Coronary artery (tissue), 2 donors: ENCODE data around the gene LRIG3.

Source experiments
- DNase-seq: peaks from one replicate; pipeline ENCODE4 v3.0.0-alpha.2; 2017; ENCODE audit warnings: low spot score
- H3K27ac ChIP-seq, 2 donors: fragments of 200-600 bp; sonication (generic); one replicate each; pipeline ENCODE4 v1.5.1; 2016 to 2019
- H3K4me3 ChIP-seq: fragments of 200-600 bp; sonication (generic); 2 replicates; pipeline ENCODE4 v1.5.1; 2016; ENCODE audit warnings: mild to moderate bottlenecking, moderate library complexity
- TF ChIP-seq, protein P1 (sequence below): fragments of 200-600 bp; sonication (generic); IDR thresholded peaks from one replicate; pipeline ENCODE4 v1.5.1; 2019; ENCODE audit warnings: antibody characterized with exemption

Gene LRIG3

DNA sequence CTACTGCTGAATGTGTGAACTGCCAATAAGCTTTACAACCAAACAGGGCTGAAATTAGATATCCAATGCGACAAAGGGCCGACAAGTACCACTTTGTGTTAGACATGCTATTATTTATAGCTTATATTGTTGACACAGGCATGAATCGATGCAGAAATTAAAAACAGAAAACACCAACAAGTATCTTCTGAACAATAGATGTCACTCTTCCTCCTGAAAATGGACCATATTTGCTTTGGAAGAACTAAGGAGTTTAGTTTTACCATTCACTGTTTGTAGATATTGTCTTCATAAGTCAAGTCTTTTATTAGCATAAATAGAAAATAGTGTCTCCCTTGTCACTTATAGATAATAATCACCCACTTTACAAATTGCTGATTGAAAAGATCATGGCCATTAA lies 86.5 kb downstream of the LRIG3 start:
- Histone ChIP-seq H3K27ac (no peak overlapping the region), H3K4me3 (no peak overlapping the region)
- TF ChIP-seq, protein P1, sequence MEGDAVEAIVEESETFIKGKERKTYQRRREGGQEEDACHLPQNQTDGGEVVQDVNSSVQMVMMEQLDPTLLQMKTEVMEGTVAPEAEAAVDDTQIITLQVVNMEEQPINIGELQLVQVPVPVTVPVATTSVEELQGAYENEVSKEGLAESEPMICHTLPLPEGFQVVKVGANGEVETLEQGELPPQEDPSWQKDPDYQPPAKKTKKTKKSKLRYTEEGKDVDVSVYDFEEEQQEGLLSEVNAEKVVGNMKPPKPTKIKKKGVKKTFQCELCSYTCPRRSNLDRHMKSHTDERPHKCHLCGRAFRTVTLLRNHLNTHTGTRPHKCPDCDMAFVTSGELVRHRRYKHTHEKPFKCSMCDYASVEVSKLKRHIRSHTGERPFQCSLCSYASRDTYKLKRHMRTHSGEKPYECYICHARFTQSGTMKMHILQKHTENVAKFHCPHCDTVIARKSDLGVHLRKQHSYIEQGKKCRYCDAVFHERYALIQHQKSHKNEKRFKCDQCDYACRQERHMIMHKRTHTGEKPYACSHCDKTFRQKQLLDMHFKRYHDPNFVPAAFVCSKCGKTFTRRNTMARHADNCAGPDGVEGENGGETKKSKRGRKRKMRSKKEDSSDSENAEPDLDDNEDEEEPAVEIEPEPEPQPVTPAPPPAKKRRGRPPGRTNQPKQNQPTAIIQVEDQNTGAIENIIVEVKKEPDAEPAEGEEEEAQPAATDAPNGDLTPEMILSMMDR: no peak
- DNase-seq: no peak

DNA sequence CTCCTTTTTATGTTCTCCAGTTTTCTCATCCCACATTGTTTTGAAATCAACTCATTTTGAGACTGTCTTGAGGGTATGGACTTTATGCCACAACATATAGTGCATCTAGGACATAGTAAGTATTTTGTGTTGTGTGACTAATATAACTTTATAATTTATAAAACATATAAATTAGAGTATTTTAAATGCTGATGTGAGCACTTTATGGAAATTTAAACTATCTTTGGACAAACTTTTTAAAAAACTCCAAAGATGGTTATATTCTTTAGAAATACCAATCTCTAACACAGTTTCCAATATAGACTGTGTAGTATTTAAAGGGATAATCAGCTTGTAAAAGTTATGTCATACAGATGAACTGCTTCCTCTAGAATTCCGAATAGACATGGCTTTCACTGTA lies 87.4 kb downstream of the LRIG3 start:
- Histone ChIP-seq H3K27ac (no peak overlapping the region), H3K4me3 (no peak overlapping the region)
- no peak for DNase-seq
- TF ChIP-seq, protein P1: no peak
